Activated CD8-positive, alpha-beta memory T cell treated with anti-CD3 and anti-CD28 coated beads for 48 hours (primary cell): ENCODE results near the gene FAM107B.
"Not testable (repeated sequence)": the region's sequence is repeated elsewhere in the genome, so short reads cannot be mapped to it uniquely, and the experiment has no call there.

Source experiments
- DNase-seq, 3 experiments: peaks; one replicate each; pipeline ENCODE4 v3.0.0-alpha.2; 2020; ENCODE audit warnings: low read depth in 2 of 3, low spot score in 2 of 3

Gene FAM107B

GRCh38 chr10:14774797-14775196 lies at the start of gene FAM107B:
TSS of gene FAM107B (minus strand) at chr10:14774897. CDS start at chr10:14774663, 234 bp downstream.
- DNase-seq = no peak

- no peak for DNase-seq
These were observed 49.3 kb upstream of the FAM107B start for GRCh38 chr10:14823966-14824365.

GRCh38 chr10:14822879-14823755 lies 48.4 kb upstream of the FAM107B start:
- no peak for DNase-seq

GRCh38 chr10:14821635-14822375 lies 47.1 kb upstream of the FAM107B start:
- DNase-seq = no peak

- DNase-seq = no peak
These were observed 46.1 kb upstream of the FAM107B start for GRCh38 chr10:14820775-14821154.

- DNase-seq = no peak
These were observed 45.5 kb upstream of the FAM107B start for GRCh38 chr10:14820010-14820774.

GRCh38 chr10:14816717-14817116 lies 42.0 kb upstream of the FAM107B start:
- not testable (repeated sequence) for DNase-seq

GRCh38 chr10:14815681-14816080 lies 41.0 kb upstream of the FAM107B start:
- DNase-seq = no peak

GRCh38 chr10:14812271-14812670 lies 37.6 kb upstream of the FAM107B start:
- DNase-seq = no peak

- DNase-seq = no peak
These were observed 36.6 kb upstream of the FAM107B start for GRCh38 chr10:14810969-14811953.

GRCh38 chr10:14806318-14806717 lies 31.6 kb upstream of the FAM107B start:
- no peak for DNase-seq

- DNase-seq = no peak
These were observed 29.1 kb upstream of the FAM107B start for GRCh38 chr10:14803827-14804226.

GRCh38 chr10:14801723-14802122 lies 27.0 kb upstream of the FAM107B start:
- no peak for DNase-seq

GRCh38 chr10:14800397-14800796 lies 25.7 kb upstream of the FAM107B start:
- no peak for DNase-seq

GRCh38 chr10:14798636-14799035 lies 23.9 kb upstream of the FAM107B start:
- no peak for DNase-seq

GRCh38 chr10:14787938-14788337 lies 13.2 kb upstream of the FAM107B start:
- DNase-seq = no peak

- DNase-seq = no peak
These were observed 9.9 kb upstream of the FAM107B start for GRCh38 chr10:14784459-14785055.

GRCh38 chr10:14782691-14783363 lies 8.1 kb upstream of the FAM107B start:
- no peak for DNase-seq

GRCh38 chr10:14781763-14782162 lies 7.1 kb upstream of the FAM107B start:
- no peak for DNase-seq
